Activated CD8-positive, alpha-beta memory T cell treated with anti-CD3 and anti-CD28 coated beads, Interleukin-2, amount 10 ng/mL, durations not matched to agents 7 days and 5 days (primary cell): ENCODE measurements around the gene ITGB8. TPM values are rescaled to one million over a fixed set of nuclear protein-coding genes. Genes with fewer than 3 reads are reported as not detected.
A peak's percentile ranks its signal among the peaks of the same experiment; 100 is the strongest.
"Not testable (repeated sequence)": the region's sequence is repeated elsewhere in the genome, so short reads cannot be mapped to it uniquely, and the experiment has no call there.

Experiments
- ATAC-seq: fragments of 150-1000 bp; cut with Tn5 transposase; one replicate; pipeline ENCODE4 v1.10.0; 2021; ENCODE audit warnings: moderate library complexity
- CTCF ChIA-PET: fragments of 350-600 bp; sonication (Branson Sonifier 250); formaldehyde crosslinking; loops from one replicate; lab custom pipeline; 2021; ENCODE audit warnings: antibody characterized with exemption; lab: Charles Lee
- DNase-seq: peaks from one replicate; pipeline ENCODE4 v3.0.0-alpha.2; 2020
- H3K27ac Mint-ChIP-seq: one replicate; pipeline ENCODE4 v1.8.0; 2021; ENCODE audit warnings: mild to moderate bottlenecking, mixed read lengths
- H3K27me3 Mint-ChIP-seq: one replicate; pipeline ENCODE4 v1.8.0; 2021; ENCODE audit warnings: mixed read lengths
- H3K36me3 Mint-ChIP-seq: one replicate; pipeline ENCODE4 v1.8.0; 2021; ENCODE audit warnings: mild to moderate bottlenecking, mixed read lengths
- H3K4me1 Mint-ChIP-seq: one replicate; pipeline ENCODE4 v1.8.0; 2021; ENCODE audit warnings: mixed read lengths
- H3K4me3 Mint-ChIP-seq: one replicate; pipeline ENCODE4 v1.8.0; 2021; ENCODE audit warnings: mild to moderate bottlenecking, moderate library complexity, mixed read lengths
- H3K9me3 Mint-ChIP-seq: one replicate; pipeline ENCODE4 v1.8.0; 2022; ENCODE audit warnings: low read depth, mixed read lengths
- total RNA-seq, 2 experiments: library from RNA; stranded (reverse); gene quantifications; one replicate each; pipeline ENCODE4 v1.2.3, GENCODE V29; 2021

The ITGB8 gene
- total RNA-seq, 2 experiments from 2014 or later, result 0.06 to 0.07 TPM

DNA sequence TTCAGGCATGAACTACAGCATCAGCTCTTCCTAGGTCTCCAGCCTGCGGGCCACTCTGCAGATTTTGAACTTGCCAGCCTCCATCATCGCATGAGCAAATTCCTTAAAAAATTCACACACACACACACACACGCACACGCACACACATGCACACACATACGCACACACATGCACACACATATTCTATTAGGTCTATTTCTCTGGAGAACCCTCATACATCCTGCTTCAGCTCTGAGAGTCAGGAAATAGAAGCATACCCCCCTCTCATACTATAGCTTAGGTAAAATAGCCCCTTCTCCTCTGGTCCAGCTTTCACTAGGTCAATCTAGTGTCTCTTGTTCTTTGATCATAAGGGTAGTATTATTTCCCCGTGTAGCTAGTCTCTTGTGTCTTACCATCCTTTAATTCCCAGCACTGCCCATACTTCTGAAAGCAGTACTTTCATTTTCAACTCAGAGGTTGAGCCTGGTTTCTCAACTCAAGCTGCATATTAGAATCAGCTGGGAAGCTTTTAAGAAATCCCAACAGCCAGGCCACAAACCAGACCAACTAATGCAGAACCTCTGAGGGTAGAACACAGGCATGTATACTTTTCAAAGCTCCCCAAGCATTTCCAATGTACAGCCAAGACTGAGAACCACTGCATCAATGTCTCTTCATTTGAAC is 30.9 kb upstream of the ITGB8 start:
- Mint-ChIP-seq H3K9me3 (no peaks in the 10 kb centered on the region), H3K4me3 (no peak overlapping the region), H3K4me1 (peaks cover 11% of the 10 kb centered on the region), H3K27me3 (no peaks in the 10 kb centered on the region), H3K27ac (no peak overlapping the region), H3K36me3 (no peaks in the 10 kb centered on the region)
- ATAC-seq (no peak), DNase-seq (no peak)
- CTCF ChIA-PET, result no interaction called here

DNA sequence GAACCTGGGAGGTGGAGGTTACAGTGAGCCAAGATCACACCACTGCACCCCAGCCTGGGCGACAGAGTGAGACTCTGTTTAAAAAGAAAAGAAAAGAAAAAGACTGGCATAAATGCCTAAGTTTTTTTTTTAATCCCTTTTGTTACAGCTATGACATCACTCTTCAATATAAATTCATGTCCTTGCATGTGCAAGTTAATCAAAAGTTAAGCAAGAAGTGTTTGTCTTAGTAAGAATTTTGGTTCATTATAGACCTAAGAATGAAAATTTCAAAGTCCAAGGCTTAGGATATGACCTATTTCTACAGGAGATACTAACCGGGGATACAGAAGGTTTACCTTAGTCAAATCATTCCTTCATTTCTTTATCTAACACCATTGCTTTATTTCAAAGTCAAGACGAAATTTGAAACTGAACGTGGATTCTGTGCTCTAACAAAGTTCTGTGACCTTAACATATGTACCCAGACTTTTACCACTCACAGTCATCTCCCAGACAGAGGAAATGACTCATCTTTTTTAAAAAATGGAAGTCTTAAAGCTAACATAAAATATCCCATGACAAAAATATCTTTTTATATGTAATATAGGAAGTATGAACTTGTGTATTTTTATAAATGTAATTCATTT is 29.3 kb upstream of the ITGB8 start:
- ATAC-seq (peak; percentile 63), DNase-seq (no peak)
- Mint-ChIP-seq H3K9me3 (no peaks in the 10 kb centered on the region), H3K27me3 (no peaks in the 10 kb centered on the region), H3K27ac (no peak overlapping the region), H3K4me1 (peaks cover 11% of the 10 kb centered on the region), H3K36me3 (no peaks in the 10 kb centered on the region), H3K4me3 (no peak overlapping the region)
- CTCF ChIA-PET, result no interaction called here

DNA sequence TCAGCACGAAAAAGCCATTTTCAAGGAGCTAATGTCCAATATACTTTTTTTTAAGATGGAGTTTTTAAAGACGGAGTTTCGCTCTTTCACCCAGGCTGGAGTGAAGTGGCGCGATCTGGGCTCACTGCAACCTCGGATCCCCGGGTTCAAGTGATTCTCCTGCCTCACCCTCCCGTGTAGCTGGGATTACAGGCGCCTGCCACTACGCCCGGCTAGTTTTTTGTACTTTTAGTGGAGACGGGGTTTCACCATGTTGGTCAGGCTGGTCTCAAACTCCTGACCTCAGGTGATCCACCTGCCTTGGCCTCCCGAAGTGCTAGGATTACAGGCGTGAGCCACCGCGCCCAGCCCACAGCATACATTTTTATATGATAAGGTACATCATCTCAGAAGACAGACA is 28.4 kb upstream of the ITGB8 start:
- DNase-seq, H3K27me3 Mint-ChIP-seq, ATAC-seq, H3K36me3 Mint-ChIP-seq, H3K27ac Mint-ChIP-seq, H3K4me3 Mint-ChIP-seq, CTCF ChIA-PET, H3K9me3 Mint-ChIP-seq: not testable (repeated sequence)
- H3K4me1 Mint-ChIP-seq, result peaks cover 11% of the 10 kb centered on the region

DNA sequence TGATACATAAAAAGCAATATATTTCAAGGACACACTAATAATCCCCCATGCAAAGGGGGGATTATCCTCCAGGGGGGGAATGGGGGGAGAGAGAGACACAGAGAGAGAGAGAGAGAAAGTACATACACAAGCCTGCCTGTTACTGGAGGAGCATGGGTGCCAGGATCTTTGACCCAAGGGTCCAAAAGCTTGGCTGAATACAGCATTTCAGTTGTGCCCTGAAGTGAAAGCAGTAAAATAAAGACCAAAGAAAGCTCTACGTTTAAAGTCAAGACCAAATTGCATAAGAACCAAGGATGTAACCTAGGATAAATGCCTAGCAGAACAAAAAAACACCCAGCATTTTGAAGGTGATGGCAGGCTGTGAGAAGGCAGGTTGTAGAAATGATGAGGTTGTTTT is 27.8 kb upstream of the ITGB8 start:
- Mint-ChIP-seq H3K4me1 (peaks cover 11% of the 10 kb centered on the region), H3K27ac (no peak overlapping the region), H3K9me3 (no peaks in the 10 kb centered on the region), H3K4me3 (no peak overlapping the region), H3K27me3 (no peaks in the 10 kb centered on the region), H3K36me3 (no peaks in the 10 kb centered on the region)
- DNase-seq (no peak), ATAC-seq (no peak)
- CTCF ChIA-PET, result no interaction called here

DNA sequence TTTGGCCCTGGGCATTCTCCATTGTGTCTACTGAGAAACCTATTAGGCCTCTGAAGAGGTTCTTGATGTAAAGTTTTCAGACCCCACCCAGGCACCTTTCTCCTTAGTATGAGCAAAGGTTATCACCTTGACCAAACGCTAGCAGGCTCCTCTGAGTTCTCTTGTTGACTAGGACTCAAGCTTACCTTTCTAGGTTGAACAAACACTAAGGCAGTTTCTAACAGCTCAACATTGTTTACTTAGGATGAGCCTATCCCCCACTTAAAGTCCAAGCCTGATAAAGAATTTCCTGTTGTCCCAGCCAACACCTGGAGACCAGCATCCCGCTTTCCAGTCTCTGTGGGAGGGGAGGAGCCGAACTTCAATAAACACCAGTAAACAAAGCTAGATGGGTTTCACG is 26.3 kb upstream of the ITGB8 start:
- H3K4me1 Mint-ChIP-seq, result peaks cover 11% of the 10 kb centered on the region
- no peaks in the 10 kb centered on the region for H3K36me3 Mint-ChIP-seq
- H3K9me3 Mint-ChIP-seq, result no peaks in the 10 kb centered on the region
- DNase-seq, result no peak
- H3K4me3 Mint-ChIP-seq, result no peak overlapping the region
- H3K27me3 Mint-ChIP-seq, result peaks cover 2% of the 10 kb centered on the region
- no peak for ATAC-seq
- CTCF ChIA-PET, result no interaction called here
- H3K27ac Mint-ChIP-seq, result no peak overlapping the region

DNA sequence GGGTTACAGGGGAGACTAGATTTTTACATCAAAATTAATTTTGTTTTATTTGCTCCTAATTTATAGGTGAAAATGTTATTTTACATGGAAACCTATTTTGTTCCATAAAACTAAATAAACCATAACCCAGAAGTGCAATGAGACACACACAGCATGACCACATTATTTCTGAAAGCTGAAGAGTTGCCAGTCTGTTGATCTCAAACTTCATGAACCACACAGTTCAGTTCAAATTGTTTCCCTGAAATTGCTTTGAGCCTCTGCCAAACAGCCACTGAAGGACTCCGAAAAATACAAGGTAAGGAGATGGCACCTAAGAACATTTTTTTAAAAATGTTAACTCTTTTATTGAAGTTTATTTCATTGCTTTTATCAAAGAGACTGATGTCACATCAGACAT is 25.0 kb upstream of the ITGB8 start:
- DNase-seq (no peak), ATAC-seq (no peak)
- Mint-ChIP-seq H3K9me3 (no peaks in the 10 kb centered on the region), H3K36me3 (no peaks in the 10 kb centered on the region), H3K27ac (no peak overlapping the region), H3K4me1 (peaks cover 3% of the 10 kb centered on the region), H3K4me3 (no peak overlapping the region), H3K27me3 (peaks cover 2% of the 10 kb centered on the region)
- CTCF ChIA-PET, result no interaction called here

DNA sequence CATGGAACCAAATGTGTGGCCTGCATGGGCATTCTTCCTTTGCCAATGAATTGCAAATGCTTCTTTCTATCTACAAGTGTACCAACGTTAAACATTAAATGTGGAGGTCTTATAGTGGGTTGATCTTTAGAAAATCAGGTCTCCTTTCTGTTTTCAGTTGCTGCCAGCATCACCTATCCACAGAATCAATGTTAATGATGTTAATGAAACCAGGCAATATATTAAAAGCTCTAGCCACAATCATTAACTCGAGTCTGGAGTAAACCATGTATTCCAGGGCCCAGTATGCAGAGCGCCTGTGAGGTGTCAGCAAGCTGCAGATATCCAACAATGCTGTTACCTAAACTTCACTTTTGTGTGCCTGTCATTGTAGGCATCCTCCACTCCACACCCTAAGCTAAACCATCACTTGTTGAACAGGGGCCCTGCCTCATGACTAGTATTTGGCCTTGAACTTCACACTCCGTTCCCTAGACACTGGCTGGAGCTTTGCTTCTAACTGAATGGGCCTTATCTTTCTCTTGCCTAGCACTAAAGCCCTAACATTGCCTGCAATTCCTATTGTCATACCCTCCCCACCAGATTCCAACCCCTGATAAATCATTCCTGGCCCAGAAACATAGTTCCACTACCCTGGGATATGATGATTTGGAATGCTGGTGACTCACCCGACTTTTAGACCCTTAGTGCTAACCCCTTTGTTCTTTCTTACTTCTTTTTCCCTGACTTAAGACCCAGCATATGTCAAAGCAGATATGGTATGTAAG is 24.3 kb upstream of the ITGB8 start:
- DNase-seq, result no peak
- Mint-ChIP-seq H3K9me3 (no peaks in the 10 kb centered on the region), H3K4me3 (no peak overlapping the region), H3K4me1 (peaks cover 2% of the 10 kb centered on the region), H3K27ac (no peak overlapping the region), H3K36me3 (no peaks in the 10 kb centered on the region), H3K27me3 (peaks cover 2% of the 10 kb centered on the region)
- CTCF ChIA-PET, result no interaction called here
- ATAC-seq, result no peak

DNA sequence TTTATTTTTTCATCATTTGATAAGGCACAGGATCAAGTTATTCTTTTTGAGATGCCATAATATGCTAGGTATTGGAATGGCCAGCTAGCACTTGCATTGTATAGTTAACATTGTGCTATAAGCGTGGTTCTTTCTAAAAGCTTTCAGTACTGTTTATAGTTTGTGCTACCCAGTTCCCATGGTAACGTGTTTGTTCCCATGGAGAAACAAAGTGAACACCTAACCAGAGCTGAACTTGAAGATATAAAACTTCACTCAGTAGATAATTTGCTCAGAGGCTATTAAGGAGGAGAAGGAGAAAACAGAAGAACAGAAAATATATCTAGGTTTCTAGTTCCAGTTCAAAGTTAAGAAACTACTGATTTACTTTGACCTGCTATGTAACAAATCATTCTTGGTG is 23.6 kb upstream of the ITGB8 start:
- peaks cover 2% of the 10 kb centered on the region for H3K27me3 Mint-ChIP-seq
- H3K4me1 Mint-ChIP-seq, result no peaks in the 10 kb centered on the region
- no peak overlapping the region for H3K4me3 Mint-ChIP-seq
- H3K36me3 Mint-ChIP-seq, result no peaks in the 10 kb centered on the region
- DNase-seq (no peak), ATAC-seq (no peak)
- no peaks in the 10 kb centered on the region for H3K9me3 Mint-ChIP-seq
- CTCF ChIA-PET, result no interaction called here
- H3K27ac Mint-ChIP-seq, result no peak overlapping the region

DNA sequence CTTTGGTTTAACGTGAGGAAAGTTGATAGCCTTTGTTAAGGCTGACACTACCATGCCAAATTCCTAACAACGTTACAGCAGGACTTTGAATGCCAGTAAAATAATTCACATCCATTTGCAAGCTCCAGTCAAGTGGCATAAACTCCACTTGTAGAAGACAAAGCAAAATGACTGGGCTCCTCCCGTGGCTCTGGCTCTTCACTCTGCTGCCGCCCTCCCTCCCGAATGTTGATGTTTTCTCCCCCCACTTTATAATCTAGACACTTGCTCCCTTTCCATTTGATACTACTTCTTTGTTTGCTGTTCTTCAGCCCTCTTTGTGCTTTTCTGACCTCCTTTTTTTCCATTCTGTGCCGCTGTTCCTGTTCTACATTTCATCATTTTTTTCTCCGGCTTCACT is 22.8 kb upstream of the ITGB8 start:
- DNase-seq (no peak), ATAC-seq (no peak)
- CTCF ChIA-PET, result no interaction called here
- H3K27me3 Mint-ChIP-seq, result peaks cover 2% of the 10 kb centered on the region
- H3K4me3 Mint-ChIP-seq, result no peak overlapping the region
- H3K4me1 Mint-ChIP-seq, result no peaks in the 10 kb centered on the region
- no peaks in the 10 kb centered on the region for H3K36me3 Mint-ChIP-seq
- H3K9me3 Mint-ChIP-seq, result no peaks in the 10 kb centered on the region
- H3K27ac Mint-ChIP-seq, result no peak overlapping the region

DNA sequence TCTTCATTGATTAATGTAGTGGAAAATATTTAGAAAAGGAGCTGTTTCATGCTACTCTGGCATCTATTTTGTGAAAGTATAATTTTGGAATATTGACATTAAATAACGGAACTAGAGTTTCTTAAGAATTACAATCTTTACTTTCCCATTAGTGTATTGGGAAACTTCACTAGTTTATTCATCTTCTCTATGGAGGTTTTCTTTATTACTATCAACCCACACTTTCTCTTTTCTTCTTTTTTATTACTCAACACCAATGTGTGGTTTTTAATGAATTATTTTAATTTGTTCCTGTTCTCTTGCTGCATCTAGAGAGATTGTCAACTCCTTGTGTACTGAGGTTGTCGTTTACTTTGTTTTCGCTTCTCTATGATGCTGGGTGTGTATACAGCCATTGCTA is 20.4 kb upstream of the ITGB8 start:
- no peak overlapping the region for H3K27ac Mint-ChIP-seq
- DNase-seq (no peak), ATAC-seq (no peak)
- H3K9me3 Mint-ChIP-seq, result no peaks in the 10 kb centered on the region
- no peak overlapping the region for H3K4me3 Mint-ChIP-seq
- CTCF ChIA-PET, result interaction anchor here (0.8 kb wide), 1 partner anchor 556 kb away, joined by 3 read pairs; no protein-coding TSS in a partner anchor
- peaks cover 2% of the 10 kb centered on the region for H3K27me3 Mint-ChIP-seq
- H3K4me1 Mint-ChIP-seq, result no peaks in the 10 kb centered on the region
- H3K36me3 Mint-ChIP-seq, result no peaks in the 10 kb centered on the region

DNA sequence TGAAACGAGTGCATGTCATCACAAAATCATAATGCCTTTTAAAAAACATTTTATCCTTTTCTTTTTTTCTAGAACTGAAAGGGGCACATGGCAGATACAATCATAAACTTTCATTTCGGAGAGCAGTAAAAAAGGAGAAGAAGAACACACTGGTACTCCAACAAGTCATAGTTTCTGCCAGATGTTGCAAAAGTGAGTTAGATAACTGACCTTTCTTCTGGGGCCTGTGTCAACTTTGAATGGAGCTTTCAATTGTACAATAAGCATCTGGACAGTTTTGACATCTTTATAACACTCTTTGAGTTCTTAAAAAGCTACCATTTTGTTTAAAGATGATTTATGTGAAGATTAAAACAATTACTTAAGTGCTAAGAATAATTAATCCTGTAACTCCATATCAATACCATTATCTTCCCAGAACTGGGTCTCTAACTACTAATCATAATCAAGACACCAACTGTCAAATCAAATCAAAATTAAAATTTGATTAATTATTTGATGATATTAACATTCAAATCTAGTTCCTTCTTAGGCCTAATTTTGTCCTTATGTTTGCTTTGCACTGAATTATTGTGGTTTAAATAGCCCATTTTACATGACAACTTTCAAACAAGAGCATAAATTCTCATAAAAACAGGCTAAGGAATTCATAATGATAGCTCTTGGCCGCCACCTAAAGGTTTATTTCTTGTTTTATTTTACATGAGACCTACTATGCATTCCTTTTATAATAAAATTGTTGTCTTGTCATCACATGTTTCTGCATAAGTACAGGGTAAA is 19.5 kb upstream of the ITGB8 start:
- Mint-ChIP-seq H3K4me3 (no peak overlapping the region), H3K9me3 (no peaks in the 10 kb centered on the region), H3K36me3 (no peaks in the 10 kb centered on the region), H3K4me1 (no peaks in the 10 kb centered on the region), H3K27me3 (peaks cover 2% of the 10 kb centered on the region), H3K27ac (no peak overlapping the region)
- CTCF ChIA-PET, result no interaction called here
- no peak for DNase-seq
- ATAC-seq, result no peak

DNA sequence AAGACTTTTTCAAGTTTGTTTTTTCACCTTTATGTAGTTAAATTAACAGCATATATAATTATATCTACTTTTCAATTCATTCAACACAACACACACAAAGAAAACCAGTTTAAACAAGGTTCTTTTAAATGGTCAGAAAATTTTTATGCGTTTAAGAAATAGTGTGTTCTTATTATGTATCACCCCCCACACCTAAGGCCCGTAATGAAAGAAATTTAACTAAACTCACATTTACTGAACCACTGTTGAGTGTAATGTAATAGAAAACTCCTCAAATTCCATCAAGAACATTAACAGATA is 19.0 kb upstream of the ITGB8 start:
- CTCF ChIA-PET, result no interaction called here
- Mint-ChIP-seq H3K4me3 (no peak overlapping the region), H3K36me3 (no peaks in the 10 kb centered on the region), H3K4me1 (no peaks in the 10 kb centered on the region), H3K27ac (no peak overlapping the region), H3K9me3 (no peaks in the 10 kb centered on the region), H3K27me3 (peaks cover 2% of the 10 kb centered on the region)
- DNase-seq (no peak), ATAC-seq (no peak)

DNA sequence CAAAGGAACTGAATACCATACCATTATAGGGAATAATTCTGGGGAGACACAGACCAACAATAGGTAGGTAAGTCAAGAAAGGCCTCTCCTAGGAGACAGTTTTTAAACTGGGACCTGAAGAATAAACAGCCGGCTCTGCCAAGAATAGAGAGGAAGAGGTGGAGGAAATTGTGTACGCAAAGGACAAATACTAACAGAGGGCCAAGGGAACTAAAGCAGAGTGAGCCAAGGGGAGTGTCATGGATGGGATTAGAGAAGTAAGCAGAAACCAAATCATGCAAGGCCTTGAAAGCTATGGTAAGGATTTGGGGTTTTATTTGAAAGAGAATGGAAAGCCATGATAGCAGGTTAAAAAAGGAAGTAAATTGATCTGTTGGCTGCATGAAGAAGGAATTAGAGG is 18.1 kb upstream of the ITGB8 start:
- CTCF ChIA-PET, result no interaction called here
- DNase-seq (no peak), ATAC-seq (no peak)
- peaks cover 2% of the 10 kb centered on the region for H3K27me3 Mint-ChIP-seq
- no peaks in the 10 kb centered on the region for H3K9me3 Mint-ChIP-seq
- H3K27ac Mint-ChIP-seq, result no peak overlapping the region
- H3K4me3 Mint-ChIP-seq, result no peak overlapping the region
- H3K36me3 Mint-ChIP-seq, result no peaks in the 10 kb centered on the region
- no peaks in the 10 kb centered on the region for H3K4me1 Mint-ChIP-seq
